ENCODE results near the gene SLC11A2. TPM values are rescaled to one million over a fixed set of nuclear protein-coding genes. Genes with fewer than 3 reads are reported as not detected.

Gene SLC11A2
- total and polyA plus RNA-seq, 7 donors, result 3.9 to 44.6 (median 25.0) TPM

GRCh38 chr12:50952510-50952909 lies 73.7 kb downstream of the SLC11A2 start, which contains the start of gene HIGD1C:
TSS of gene HIGD1C (plus strand) at chr12:50952544. CDS start at chr12:50953999, 1,455 bp downstream.
- H3K4me1 ChIP-seq, result no peaks in the 10 kb centered on the region
- no peaks in the 10 kb centered on the region for H3K27me3 ChIP-seq
- H3K4me3 ChIP-seq, result no peak within 1 kb of the TSS
- H3K9me3 ChIP-seq, result no peaks in the 10 kb centered on the region
- H3K36me3 ChIP-seq, result no peaks in the 10 kb centered on the region
- TF ChIP-seq POLR2AphosphoS5 (IDR thresholded peaks at IDR 0.05), result no peak
- TF ChIP-seq POLR2A (IDR thresholded peaks at IDR 0.05), result no peak
- TF ChIP-seq EP300 (IDR thresholded peaks at IDR 0.05), result no peak
- no peak for TF ChIP-seq CTCF (IDR thresholded peaks at IDR 0.05)
- intact Hi-C loops (cut with DNase I), result no loop called here
- DNase-seq, result no peak
- H3K27ac ChIP-seq, result no peak within 1 kb of the TSS
- 96% methylated on average over 19 of the region's 19 CpGs for WGBS, 2 donors

GRCh38 chr12:50951112-50951511 lies 75.1 kb downstream of the SLC11A2 start:
- Histone ChIP-seq H3K27me3 (no peaks in the 10 kb centered on the region), H3K36me3 (no peaks in the 10 kb centered on the region), H3K9me3 (no peaks in the 10 kb centered on the region), H3K4me3 (no peak overlapping the region), H3K4me1 (no peaks in the 10 kb centered on the region), H3K27ac (no peak overlapping the region)
- WGBS, 2 donors, result 91 to 95% methylated on average over 2 of the region's 2 CpGs
- intact Hi-C loops (cut with DNase I), result no loop called here
- TF ChIP-seq POLR2AphosphoS5 (IDR thresholded peaks at IDR 0.05) (no peak), EP300 (IDR thresholded peaks at IDR 0.05) (no peak), POLR2A (IDR thresholded peaks at IDR 0.05) (no peak), CTCF (IDR thresholded peaks at IDR 0.05) (no peak)
- DNase-seq, result no peak

- H3K4me3 ChIP-seq, result no peak overlapping the region
- H3K4me1 ChIP-seq, result no peaks in the 10 kb centered on the region
- intact Hi-C loops (cut with DNase I), result no loop called here
- no peak for DNase-seq
- no peak overlapping the region for H3K27ac ChIP-seq
- TF ChIP-seq CTCF (IDR thresholded peaks at IDR 0.05) (no peak), POLR2AphosphoS5 (IDR thresholded peaks at IDR 0.05) (no peak), POLR2A (IDR thresholded peaks at IDR 0.05) (no peak), EP300 (IDR thresholded peaks at IDR 0.05) (no peak)
- no peaks in the 10 kb centered on the region for H3K36me3 ChIP-seq
- no peaks in the 10 kb centered on the region for H3K9me3 ChIP-seq
- 88 to 93% methylated on average over 4 of the region's 4 CpGs for WGBS, 2 donors
- H3K27me3 ChIP-seq, result no peaks in the 10 kb centered on the region
These were observed 76.3 kb downstream of the SLC11A2 start for GRCh38 chr12:50949801-50950302.

GRCh38 chr12:50948798-50949197 lies 77.4 kb downstream of the SLC11A2 start:
- no peaks in the 10 kb centered on the region for H3K4me1 ChIP-seq
- WGBS, 2 donors, result 60 to 82% methylated on average over 3 of the region's 4 CpGs
- no peaks in the 10 kb centered on the region for H3K36me3 ChIP-seq
- H3K9me3 ChIP-seq, result no peaks in the 10 kb centered on the region
- no peak overlapping the region for H3K4me3 ChIP-seq
- H3K27ac ChIP-seq, result no peak overlapping the region
- H3K27me3 ChIP-seq, result no peaks in the 10 kb centered on the region
- no peak for DNase-seq
- TF ChIP-seq EP300 (IDR thresholded peaks at IDR 0.05) (no peak), POLR2AphosphoS5 (IDR thresholded peaks at IDR 0.05) (no peak), POLR2A (IDR thresholded peaks at IDR 0.05) (no peak), CTCF (IDR thresholded peaks at IDR 0.05) (no peak)
- intact Hi-C loops (cut with DNase I), result no loop called here

Data from sigmoid colon (tissue), 7 donors.